Fibroblast of lung (primary cell): ENCODE results near the gene TAS2R13.

Source experiments
- CTCF ChIP-seq, 2 donors: IDR thresholded peaks in 1 of 2; conservative IDR thresholded peaks in 1 of 2; 1 replicate in 1 of 2; 2 replicates in 1 of 2; pipeline ENCODE4 v1.5.1; 2011 to 2012; ENCODE audit warnings: low read length in 2 of 2, control low read depth in 1 of 2, inconsistent platforms in 1 of 2, low read depth in 1 of 2, mild to moderate bottlenecking in 1 of 2
- EZH2 ChIP-seq: IDR thresholded peaks from 2 replicates; pipeline ENCODE4 v1.5.1; 2012; ENCODE audit warnings: low read length, control low read depth, mild to moderate bottlenecking; ENCODE audit errors: missing control alignments

GRCh38 chr12:10952645-10953044 lies 43.3 kb upstream of the TAS2R13 start:
- TF ChIP-seq EZH2 (no peak), CTCF (conservative IDR thresholded peaks at IDR 0.05 in 1 of 2, IDR thresholded peaks at IDR 0.05 in 1 of 2; ENCODE audit: low read depth in 1 of 2, low read length in 2 of 2) (no peak)
